ENCODE results near the gene ELOVL5.

Gene ELOVL5

DNA sequence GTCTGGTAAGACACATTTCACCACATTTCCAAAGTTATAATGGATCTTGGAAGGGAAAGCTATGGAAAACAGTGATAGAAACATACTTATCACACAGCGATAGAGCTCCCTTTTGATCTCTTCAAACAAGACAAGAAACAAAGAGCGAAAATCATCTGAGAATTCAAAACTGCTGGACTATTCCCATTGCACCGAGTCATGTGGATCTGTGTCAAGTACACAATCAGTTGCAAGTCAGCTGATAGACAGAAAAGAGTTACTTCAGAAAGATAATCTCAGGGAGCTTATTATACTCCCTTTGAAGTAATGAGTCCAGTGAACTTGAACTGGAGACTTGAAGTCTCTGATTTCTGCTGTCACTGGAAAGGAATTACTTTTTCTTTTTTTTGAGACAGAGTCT, 110.4 kb downstream of the ELOVL5 start:
- no peak for DNase-seq (ENCODE audit: low read depth)

DNA sequence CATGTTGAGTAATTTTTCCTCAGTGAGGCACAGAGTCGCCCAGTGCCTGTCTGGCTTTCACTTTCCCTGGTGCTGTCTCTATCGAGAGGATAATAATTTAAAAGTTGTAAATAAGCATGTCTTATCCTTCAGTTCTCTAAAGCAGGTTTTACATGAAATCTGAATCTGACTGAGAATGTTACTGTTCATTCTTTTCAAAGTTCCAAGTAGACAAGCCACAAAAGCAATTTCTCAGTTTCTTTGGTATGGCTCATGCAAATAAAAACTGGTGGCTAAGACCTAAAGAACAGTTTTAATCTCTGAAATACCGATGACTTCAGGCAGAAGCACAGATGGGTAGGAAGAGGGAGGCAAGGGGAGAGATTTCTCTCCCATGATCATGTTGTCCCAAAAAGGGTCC, 112.5 kb downstream of the ELOVL5 start:
- DNase-seq (ENCODE audit: low read depth): no peak

- no peak for DNase-seq (ENCODE audit: low read depth)
Observed at GRCh38 chr6:53235508-53235907, 113.2 kb downstream of the ELOVL5 start.

GRCh38 chr6:53233309-53233708, 115.4 kb downstream of the ELOVL5 start:
- no peak for DNase-seq (ENCODE audit: low read depth)

DNA sequence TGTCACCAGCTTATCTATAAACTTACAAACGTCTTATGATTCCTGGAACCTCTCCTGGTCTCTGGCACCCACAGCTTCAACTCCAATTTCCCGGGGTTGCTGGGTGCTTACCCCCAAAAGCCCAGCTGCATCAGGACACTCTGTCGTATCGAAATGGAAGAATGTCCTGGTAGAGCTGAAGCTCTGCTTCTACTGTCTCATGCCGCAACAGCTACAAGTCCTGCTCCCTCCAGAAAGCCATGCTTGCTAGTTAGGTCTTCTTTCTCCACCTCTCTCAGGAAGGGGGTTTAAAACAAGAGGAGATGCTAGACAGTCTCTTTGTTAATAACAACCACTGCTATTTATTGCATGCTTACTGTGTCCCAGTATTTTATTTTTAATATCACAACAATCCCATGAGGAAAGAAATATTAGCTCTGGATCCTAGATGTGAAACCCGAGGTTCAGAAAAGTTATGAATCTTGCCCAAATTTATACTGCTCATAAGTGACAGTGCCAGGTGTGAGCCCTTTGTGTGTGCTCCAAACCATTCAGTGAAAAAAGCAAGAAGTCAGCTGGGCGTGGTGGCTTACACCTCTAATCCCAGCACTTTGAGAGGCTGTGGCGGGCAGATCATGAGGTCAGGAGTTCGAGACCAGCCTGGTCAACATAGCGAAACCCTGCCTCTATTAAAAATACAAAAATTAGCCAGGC, 117.8 kb downstream of the ELOVL5 start:
- DNase-seq (ENCODE audit: low read depth): no peak

GRCh38 chr6:53227847-53228246, 120.9 kb downstream of the ELOVL5 start:
- DNase-seq (ENCODE audit: low read depth): no peak

GRCh38 chr6:53220605-53221004, 128.1 kb downstream of the ELOVL5 start:
- DNase-seq (ENCODE audit: low read depth): no peak

All from CMK (cell line).